Uterus (tissue), 2 donors: Measurements from ENCODE around the gene CSDE1.

Experiments
- POLR2A ChIP-seq, 2 donors: fragments of 450-650 bp; IDR thresholded peaks; one replicate each; pipeline ENCODE4 v1.6.1; 2016; ENCODE audit warnings: antibody characterized with exemption in 2 of 2, mild to moderate bottlenecking in 1 of 2, moderate library complexity in 1 of 2
- TF ChIP-seq, protein P1 (sequence below), 4 experiments: fragments of 200-600 bp in 2 of 4; fragments of 450-650 bp in 2 of 4; sonication (generic) in 2 of 4; IDR thresholded peaks; one replicate each; pipeline ENCODE4 v1.5.1; 2016 to 2019; ENCODE audit warnings: antibody characterized with exemption in 4 of 4, mild to moderate bottlenecking in 2 of 4, moderate library complexity in 1 of 4

- TF ChIP-seq, protein P1, sequence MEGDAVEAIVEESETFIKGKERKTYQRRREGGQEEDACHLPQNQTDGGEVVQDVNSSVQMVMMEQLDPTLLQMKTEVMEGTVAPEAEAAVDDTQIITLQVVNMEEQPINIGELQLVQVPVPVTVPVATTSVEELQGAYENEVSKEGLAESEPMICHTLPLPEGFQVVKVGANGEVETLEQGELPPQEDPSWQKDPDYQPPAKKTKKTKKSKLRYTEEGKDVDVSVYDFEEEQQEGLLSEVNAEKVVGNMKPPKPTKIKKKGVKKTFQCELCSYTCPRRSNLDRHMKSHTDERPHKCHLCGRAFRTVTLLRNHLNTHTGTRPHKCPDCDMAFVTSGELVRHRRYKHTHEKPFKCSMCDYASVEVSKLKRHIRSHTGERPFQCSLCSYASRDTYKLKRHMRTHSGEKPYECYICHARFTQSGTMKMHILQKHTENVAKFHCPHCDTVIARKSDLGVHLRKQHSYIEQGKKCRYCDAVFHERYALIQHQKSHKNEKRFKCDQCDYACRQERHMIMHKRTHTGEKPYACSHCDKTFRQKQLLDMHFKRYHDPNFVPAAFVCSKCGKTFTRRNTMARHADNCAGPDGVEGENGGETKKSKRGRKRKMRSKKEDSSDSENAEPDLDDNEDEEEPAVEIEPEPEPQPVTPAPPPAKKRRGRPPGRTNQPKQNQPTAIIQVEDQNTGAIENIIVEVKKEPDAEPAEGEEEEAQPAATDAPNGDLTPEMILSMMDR (IDR thresholded peaks at IDR 0.05): no peak
- TF ChIP-seq POLR2A (IDR thresholded peaks at IDR 0.05): no peak
Measured at GRCh38 chr1:114691061-114691460, 66.7 kb downstream of the CSDE1 start.
